Hypothalamus (tissue), 51 donors: Measurements from ENCODE around the gene SRGAP2B.
"Not testable (repeated sequence)": the region's sequence is repeated elsewhere in the genome, so short reads cannot be mapped to it uniquely, and the experiment has no call there.

Experiments
- DNase-seq, 51 donors: peaks; one replicate each; lab custom pipeline; 2025; lab: John Stamatoyannopoulos, UW

SRGAP2B gene

DNA sequence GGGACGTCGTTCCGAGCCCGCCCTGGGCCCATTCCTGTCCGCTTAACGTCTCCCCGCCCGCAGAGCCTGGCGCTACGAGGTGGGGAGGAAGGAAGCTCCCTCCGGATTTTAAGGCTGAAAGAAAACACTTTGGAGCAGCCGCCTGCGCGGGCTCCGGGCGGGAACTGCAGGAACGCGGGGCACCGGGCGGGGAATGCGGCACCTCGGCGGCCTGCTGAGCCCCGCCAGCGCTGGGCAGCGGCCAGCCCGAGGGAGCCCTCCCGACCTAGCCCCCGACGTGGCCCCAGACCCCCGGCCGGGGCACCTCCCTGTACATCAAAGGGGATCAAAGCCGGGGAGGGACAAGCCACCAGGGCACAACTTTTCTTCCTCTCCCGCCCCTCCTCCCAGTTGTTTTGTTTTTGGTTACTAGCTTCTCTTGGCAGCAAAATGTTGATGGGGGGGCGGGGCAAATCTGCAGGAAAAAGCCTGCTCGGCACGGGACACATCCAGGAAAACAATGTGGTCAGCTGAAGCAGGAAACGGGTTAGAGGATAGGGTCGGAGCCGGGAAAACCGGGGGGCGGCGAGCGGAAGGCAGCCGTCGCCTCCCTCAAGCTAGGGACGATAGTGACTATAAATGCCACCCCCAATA, 1.5 kb downstream of the SRGAP2B start:
- DNase-seq = not testable (repeated sequence)

DNA sequence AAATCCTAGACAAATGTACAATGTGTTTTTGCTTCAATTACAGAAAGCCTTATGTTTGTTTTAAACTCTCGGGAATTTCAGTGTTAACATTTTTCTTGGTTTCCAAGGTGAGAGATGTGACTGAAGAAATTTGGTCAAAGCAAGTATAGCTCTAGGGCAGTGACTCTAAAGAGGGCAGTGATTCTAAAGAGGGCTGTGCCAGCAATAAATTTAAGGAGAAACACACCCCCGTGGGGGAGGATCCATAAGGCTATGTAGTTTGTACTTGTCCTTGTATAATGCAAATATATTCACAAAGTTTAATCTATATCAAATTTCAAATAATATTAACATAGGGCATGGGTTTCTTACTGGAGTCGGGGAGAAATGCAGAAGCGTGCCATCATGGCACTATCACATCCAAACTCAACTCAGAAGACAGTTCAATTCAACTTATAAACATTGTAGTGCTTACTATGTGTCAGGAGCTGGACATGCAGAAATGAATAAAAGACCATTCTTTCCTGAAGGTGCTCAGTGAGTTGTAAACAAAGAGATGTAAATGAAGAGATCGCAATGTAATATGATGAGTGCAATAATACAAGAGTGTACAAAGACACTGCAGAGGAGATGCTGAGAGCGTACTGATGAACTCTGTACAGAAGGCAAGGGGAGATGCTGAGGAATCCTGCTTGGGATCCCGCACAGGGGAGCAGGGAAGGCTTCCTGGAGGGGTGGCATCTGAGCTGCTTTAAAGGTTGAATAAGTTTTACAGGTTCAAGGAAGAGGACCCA, 12.5 kb downstream of the SRGAP2B start:
- not testable (repeated sequence) for DNase-seq

DNA sequence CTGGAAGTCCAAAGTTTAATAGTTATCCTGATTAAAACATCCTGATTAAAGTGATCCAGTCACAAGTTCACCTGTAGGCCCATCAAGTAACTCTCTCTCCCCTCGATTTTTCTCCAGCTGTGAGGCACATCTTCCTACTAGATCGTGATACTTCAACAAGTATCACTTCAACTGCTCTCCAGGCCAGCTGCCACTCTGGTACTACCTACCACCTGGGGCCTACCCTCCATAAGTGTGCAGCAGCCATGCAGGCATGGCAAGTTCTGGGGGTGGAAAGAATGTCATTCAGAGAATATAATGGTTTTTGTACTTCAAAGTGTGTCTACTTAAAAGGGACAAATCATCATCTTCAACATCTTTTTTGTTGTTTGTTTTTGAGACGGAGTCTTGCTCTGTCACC, 14.9 kb downstream of the SRGAP2B start:
- not testable (repeated sequence) for DNase-seq

- not testable (repeated sequence) for DNase-seq
Observed at GRCh38 chr1:145079737-145080136, 15.4 kb downstream of the SRGAP2B start.

DNA sequence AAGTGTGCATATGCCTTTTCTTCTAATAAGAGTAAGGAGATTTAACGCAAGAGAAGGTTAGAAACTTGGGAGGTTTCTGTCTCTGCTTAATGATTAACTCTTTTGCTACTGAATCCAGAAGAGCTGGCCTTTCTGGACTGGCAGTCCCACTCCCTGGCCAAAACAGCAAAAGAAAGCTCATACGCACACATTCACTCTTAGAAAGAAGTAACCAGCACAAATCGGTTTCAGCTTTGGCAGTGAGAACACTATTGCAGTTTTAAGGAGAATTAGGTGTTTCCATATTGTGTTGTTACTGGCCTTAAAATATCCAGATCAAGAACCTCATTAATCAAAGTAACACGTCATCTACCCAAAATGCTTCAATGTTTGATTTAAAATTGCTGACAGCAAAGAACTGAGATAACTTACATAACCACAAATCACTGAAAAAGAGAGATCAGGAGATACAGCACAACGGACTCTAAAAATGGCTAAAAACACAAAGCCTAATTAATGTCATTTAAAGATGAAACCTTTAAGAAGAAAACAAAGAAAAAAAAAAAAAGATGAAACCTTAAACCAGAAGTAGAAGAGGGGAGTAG, 16.2 kb downstream of the SRGAP2B start:
- not testable (repeated sequence) for DNase-seq

DNA sequence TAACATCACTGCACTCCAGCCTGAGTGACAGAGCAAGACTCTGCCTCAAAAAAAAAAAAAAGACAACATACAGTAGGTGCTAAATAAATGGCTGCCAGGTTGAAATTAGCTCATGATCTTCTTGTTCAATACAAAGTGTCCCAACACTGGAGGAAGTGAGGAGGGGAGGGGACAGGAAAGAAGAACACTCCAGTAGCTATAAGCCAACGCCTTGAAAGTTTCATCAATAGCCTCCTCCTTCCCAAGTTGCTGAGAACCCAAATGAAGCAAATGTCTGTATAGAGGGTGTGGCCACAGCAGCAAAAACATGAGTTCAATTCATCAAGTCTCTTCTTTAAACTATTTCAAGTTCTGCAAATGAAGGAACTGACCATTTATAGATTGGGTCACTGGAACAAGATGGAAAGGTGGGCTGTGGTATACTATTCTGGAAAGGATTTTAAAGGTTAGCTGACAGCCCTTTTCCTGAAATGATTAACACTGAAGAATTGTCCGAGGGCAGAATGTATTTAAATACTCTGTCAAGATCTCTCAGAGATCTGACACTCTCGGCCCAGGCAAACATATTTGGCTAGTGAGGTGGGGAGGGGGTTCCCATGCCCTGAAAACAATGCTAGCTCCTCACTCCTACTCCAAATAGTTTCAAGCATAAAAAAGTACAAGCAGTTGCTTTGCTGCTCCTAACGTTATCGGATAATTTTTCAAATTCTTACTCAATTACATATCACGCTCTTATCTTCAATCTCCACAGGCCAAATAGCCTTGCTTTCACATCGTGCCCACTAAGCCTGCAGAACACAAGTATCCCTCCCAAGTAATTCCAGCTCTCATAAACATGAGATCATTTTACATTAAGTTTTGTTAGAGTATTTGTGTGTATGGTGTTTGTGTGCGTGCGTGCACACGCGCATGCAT, 17.0 kb downstream of the SRGAP2B start:
- not testable (repeated sequence) for DNase-seq

- DNase-seq = not testable (repeated sequence)
Observed at GRCh38 chr1:145076877-145077276, 18.3 kb downstream of the SRGAP2B start.

GRCh38 chr1:145074021-145074559, 21.0 kb downstream of the SRGAP2B start:
- not testable (repeated sequence) for DNase-seq

- not testable (repeated sequence) for DNase-seq
Observed at GRCh38 chr1:145071569-145071968, 23.6 kb downstream of the SRGAP2B start.

- not testable (repeated sequence) for DNase-seq
Observed at GRCh38 chr1:145066486-145066885, 28.6 kb downstream of the SRGAP2B start.

- not testable (repeated sequence) for DNase-seq
Observed at GRCh38 chr1:145065194-145065826, 29.8 kb downstream of the SRGAP2B start.

DNA sequence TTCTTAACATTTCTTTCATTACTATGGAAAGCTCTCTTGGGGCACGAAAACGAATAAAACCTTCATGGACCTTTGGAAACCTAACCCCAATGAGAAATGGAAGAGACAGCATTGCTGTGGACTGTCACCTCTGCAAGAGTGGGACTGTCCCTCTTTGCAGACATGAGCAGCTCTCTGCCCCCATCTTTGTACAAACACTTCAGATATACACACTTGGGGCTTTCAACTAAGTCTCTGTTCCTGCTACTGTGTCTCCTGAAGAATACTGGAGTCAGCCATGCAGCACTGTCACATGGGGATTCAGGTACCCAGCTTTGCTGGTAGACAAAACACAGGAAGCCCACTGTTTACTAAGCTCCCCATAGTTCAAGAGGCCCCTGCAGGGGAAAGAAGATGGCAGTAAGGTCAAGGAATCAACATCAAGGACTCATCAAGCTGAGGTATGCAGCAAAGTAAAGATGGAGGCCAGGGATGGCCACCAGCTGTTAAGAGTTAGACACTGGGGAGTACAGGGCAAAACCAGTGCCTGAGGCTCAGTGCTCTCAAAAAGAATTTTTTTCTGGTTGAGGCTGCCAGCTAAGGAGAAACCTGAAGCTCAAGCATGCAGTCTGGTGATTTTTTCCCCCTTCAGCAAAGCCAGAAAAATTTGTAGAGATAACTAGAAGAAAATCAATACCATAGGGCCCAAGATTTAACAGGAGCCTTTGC, 31.0 kb downstream of the SRGAP2B start:
- not testable (repeated sequence) for DNase-seq

- not testable (repeated sequence) for DNase-seq
Observed at GRCh38 chr1:145063285-145063684, 31.8 kb downstream of the SRGAP2B start.

- not testable (repeated sequence) for DNase-seq
Observed at GRCh38 chr1:145058184-145058583, 36.9 kb downstream of the SRGAP2B start.

GRCh38 chr1:145055217-145055760, 39.8 kb downstream of the SRGAP2B start:
- not testable (repeated sequence) for DNase-seq

- not testable (repeated sequence) for DNase-seq
Observed at GRCh38 chr1:145053428-145053827, 41.7 kb downstream of the SRGAP2B start.

- not testable (repeated sequence) for DNase-seq
Observed at GRCh38 chr1:145052019-145052776, 42.9 kb downstream of the SRGAP2B start.
